ENCODE results near the gene EIF5AL1.
"Not testable (repeated sequence)": the region's sequence is repeated elsewhere in the genome, so short reads cannot be mapped to it uniquely, and the experiment has no call there.

EIF5AL1 gene

DNA sequence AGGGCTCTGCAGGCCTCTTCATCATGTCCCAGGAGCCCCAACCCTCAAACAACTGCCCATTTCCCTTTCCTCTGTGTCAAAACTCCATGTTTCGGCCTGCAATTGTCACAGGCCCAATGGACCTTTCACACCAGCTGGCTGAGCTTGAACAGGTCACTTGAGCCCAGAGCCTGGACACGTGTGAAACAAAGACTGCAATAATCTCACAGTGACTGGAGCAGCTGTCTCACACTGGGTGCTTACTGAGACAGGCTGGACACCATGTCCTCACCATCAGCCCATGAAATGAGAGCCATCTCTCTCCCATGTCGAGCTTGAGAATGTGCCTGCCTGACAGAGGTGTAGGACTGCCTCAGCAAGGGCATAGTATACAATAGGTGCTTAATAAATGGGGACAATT lies 19.5 kb upstream of the EIF5AL1 start:
- no peaks in the 10 kb centered on the region for H3K27me3 ChIP-seq (ENCODE audit: low read depth)
- in situ Hi-C loops (cut with MboI; ENCODE audit: low sequenced_read_pairs) = no loop called here
- no peak overlapping the region for H3K4me3 ChIP-seq
- no peaks in the 10 kb centered on the region for H3K9me3 ChIP-seq
- no peaks in the 10 kb centered on the region for H3K4me1 ChIP-seq
- no peaks in the 10 kb centered on the region for H3K36me3 ChIP-seq (replicated peaks)
- DNase-seq (ENCODE audit: low spot score in 2 of 2) = no peak

DNA sequence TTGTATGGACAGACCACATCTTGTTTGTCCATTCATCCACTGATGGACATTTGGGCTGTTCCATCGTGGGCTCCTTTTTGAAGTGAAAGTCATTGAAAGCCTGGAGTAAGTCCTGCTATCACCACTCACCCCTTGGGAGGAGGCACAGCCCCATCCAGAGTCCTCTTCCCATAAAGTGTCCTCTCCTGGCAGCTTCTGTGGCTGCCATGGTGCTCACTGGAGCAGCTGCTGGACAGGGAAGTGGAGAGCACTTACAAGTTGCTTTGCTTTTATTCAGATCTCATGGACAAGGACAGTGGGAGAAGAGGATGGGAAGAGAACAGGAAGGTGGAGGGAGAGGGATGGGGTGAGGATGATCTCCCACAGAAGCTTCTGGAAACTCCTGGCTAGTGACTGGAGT lies 18.5 kb upstream of the EIF5AL1 start:
- no peaks in the 10 kb centered on the region for H3K9me3 ChIP-seq
- no peaks in the 10 kb centered on the region for H3K4me1 ChIP-seq
- no peaks in the 10 kb centered on the region for H3K36me3 ChIP-seq (replicated peaks)
- no peak for DNase-seq (ENCODE audit: low spot score in 2 of 2)
- H3K4me3 ChIP-seq = no peak overlapping the region
- in situ Hi-C loops (cut with MboI; ENCODE audit: low sequenced_read_pairs) = no loop called here
- H3K27me3 ChIP-seq (ENCODE audit: low read depth) = no peaks in the 10 kb centered on the region

DNA sequence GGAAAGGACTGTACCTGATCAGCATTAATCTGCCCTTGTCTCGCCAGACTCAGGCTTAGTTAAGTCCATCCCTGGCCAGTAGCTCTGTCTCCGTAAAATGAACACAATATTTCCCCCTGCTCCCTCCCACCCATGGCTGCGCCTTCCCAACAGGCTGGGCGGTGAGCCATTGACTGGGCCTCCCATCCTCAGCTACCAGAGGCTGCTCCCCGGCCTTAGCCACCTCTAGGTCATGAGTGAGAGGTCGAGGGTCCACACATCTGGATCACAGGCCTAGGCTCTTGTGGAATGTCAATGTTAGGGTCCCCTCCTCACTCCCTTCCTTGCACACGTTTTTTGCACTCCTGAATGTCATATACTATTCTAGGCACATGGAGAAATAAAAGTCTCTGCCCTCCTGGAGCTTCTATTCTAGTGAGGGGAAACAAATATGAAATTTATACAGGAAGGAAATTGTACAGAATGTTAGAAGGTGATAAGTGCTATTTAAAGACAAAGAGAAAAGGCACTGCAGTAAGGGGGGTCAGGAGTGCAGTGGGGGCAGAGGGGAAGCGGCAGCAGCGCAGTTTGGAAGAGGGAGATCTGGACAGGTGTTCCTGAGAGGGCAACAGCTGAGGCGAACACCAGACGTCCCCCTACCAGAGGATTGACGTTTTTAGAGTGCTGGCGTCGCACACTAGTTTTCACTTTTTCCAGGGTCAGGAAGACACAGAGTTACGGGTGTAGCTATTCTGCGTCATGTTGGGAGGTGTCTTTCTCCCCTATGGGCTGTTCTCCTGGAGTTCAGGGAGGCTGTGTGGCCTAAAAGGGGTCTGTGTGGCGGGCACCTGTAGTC lies 17.2 kb upstream of the EIF5AL1 start:
- no peak for DNase-seq (ENCODE audit: low spot score in 2 of 2)
- Histone ChIP-seq H3K4me3 (no peak overlapping the region), H3K4me1 (no peaks in the 10 kb centered on the region), H3K9me3 (no peaks in the 10 kb centered on the region), H3K36me3 (replicated peaks) (no peaks in the 10 kb centered on the region), H3K27me3 (ENCODE audit: low read depth) (no peaks in the 10 kb centered on the region)
- in situ Hi-C loops (cut with MboI; ENCODE audit: low sequenced_read_pairs) = no loop called here

DNA sequence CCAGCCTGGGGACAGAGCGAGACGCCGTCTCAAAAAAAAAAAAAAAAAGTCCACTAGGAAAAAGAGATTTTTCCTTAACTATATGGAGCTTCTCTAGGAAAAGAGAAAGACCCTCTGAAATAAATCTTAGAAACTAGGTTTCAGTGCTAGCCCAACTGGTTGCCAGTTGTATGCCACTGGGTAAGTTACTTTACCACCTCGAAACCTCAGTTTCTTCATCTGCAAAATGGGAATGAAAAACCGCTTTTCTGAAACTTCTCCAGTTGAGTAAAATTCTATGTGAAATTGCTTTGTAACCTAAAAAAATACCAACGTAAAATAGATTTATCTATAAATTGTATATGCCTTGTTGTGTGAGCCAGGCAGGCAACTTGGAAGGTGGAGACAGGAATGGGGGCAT lies 16.5 kb upstream of the EIF5AL1 start:
- Histone ChIP-seq H3K4me3 (no peak overlapping the region), H3K9me3 (no peaks in the 10 kb centered on the region), H3K4me1 (no peaks in the 10 kb centered on the region), H3K36me3 (replicated peaks) (no peaks in the 10 kb centered on the region), H3K27me3 (ENCODE audit: low read depth) (0 out of 2 replicates have a peak, but pooled peaks cover 2% of the 10 kb centered on the region)
- in situ Hi-C loops (cut with MboI; ENCODE audit: low sequenced_read_pairs) = no loop called here
- no peak for DNase-seq (ENCODE audit: low spot score in 2 of 2)

DNA sequence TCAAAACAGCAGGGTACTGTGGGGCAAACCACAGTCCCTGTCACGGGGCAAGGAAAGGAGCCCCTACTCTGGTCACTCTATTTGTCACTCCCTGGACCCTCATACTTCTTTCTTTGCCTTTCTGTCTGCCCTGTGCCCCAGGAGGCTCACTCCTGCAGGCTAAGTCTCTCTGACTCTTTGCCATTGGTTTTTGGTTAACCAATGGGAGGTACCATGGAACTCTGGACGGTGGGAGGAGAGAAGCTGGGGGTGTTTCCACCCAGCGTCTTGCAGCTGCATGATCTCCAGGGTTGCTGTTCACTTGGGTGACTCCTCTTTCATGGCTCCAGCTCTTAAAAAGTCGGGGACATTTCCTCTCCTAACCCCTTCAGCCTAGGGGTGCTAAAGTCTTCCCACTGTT lies 15.4 kb upstream of the EIF5AL1 start:
- no peak for DNase-seq (ENCODE audit: low spot score in 2 of 2)
- Histone ChIP-seq H3K27me3 (ENCODE audit: low read depth) (0 out of 2 replicates have a peak, but pooled peaks cover 2% of the 10 kb centered on the region), H3K36me3 (replicated peaks) (no peaks in the 10 kb centered on the region), H3K4me3 (no peak overlapping the region), H3K9me3 (no peaks in the 10 kb centered on the region), H3K4me1 (no peaks in the 10 kb centered on the region)
- in situ Hi-C loops (cut with MboI; ENCODE audit: low sequenced_read_pairs) = no loop called here

DNA sequence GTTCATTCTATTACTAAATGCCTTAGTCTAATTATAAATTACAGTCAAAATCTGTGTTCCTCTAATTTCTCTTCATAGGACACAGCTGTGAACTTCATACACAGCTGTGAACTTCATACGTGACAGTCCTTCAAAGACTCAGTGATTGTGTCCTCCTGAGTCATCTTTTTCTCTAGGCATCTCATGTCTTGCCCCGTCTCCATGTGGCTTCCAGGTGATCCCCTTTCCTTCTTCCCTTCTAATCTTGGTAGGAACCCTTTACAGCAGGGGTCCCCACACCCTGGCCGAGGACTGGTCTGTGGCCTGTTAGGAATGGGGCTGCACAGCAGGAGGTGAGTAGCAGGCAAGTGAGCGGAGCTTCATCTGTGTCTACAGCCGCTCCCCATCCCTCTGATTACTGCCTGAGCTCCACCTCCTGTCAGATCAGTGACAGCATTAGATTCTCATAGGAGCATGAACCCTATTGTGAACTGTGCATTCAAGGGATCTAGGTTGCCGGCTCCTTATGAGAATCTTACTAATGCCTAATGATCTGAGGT lies 14.0 kb upstream of the EIF5AL1 start:
- in situ Hi-C loops (cut with MboI; ENCODE audit: low sequenced_read_pairs) = no loop called here
- H3K27me3 ChIP-seq (ENCODE audit: low read depth) = 0 out of 2 replicates have a peak, but pooled peaks cover 5% of the 10 kb centered on the region
- H3K4me1 ChIP-seq = no peaks in the 10 kb centered on the region
- H3K36me3 ChIP-seq (replicated peaks) = no peaks in the 10 kb centered on the region
- no peaks in the 10 kb centered on the region for H3K9me3 ChIP-seq
- DNase-seq (ENCODE audit: low spot score in 2 of 2) = no peak
- H3K4me3 ChIP-seq = no peak overlapping the region

DNA sequence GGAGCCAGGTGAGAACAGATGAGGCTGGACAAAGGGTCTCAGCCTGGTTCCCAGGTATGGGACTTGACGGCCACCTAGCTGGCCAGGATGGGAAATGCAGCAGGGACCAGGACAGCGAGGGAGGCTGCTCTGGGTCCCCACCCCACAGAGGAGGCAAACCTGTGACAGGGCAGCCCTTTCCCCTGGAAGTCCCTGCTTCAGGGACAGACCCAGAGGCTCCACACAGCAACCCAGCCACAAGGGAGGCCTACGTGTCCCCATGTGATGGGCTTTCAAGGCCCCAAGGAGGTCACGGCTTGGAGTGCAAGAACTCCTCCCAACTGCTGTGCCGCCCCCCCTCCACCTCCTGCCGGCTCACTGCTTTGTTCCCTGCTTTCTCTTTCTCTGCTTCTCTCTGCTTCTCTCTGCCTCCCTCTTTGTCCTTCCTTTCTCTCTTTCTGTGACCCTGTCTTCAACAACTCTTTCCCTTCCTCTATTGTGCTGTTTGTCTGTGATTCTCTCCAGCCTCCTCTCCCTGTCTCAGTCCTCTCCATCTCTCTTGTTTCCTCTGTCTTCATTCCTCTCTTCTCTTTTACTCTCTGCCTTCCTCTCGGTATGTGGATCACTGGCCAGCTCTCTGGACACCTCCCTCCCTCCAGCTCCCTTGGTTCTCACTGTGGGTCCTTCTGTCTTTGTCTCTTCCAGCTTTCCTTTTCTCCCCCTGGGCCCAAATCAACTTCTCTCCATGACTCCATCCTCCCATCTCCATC lies 9.6 kb upstream of the EIF5AL1 start:
- DNase-seq (ENCODE audit: low spot score in 2 of 2) = peak in 1 of 2 experiments; percentile 39
- H3K27me3 ChIP-seq (ENCODE audit: low read depth) = 0 out of 2 replicates have a peak, but pooled peaks cover 5% of the 10 kb centered on the region
- no peaks in the 10 kb centered on the region for H3K4me1 ChIP-seq
- no peaks in the 10 kb centered on the region for H3K9me3 ChIP-seq
- in situ Hi-C loops (cut with MboI; ENCODE audit: low sequenced_read_pairs) = no loop called here
- H3K36me3 ChIP-seq (replicated peaks) = no peaks in the 10 kb centered on the region
- H3K4me3 ChIP-seq = no peak overlapping the region

DNA sequence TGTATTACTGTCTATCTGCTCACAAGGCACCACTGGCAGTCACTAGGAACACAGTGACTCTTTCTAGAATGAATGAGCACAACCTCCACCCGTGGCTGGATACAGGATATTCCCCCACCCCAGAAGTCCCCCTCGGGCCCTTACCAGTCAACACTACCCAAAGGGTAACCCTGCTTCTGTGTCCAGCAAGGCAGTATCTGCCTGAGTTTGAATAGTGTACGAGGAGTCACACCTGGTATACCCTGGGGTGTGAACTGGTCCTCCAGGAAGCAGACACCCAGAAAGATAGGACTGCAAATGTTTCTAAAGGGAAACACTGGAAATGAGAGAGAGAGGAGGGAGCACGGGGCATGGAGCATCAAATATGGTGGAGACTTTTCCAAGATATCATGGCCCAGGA lies 8.5 kb upstream of the EIF5AL1 start:
- in situ Hi-C loops (cut with MboI; ENCODE audit: low sequenced_read_pairs); H3K4me1 ChIP-seq; H3K27me3 ChIP-seq (ENCODE audit: low read depth); H3K9me3 ChIP-seq; H3K4me3 ChIP-seq; DNase-seq (ENCODE audit: low spot score in 2 of 2); H3K36me3 ChIP-seq (replicated peaks): not testable (repeated sequence)

DNA sequence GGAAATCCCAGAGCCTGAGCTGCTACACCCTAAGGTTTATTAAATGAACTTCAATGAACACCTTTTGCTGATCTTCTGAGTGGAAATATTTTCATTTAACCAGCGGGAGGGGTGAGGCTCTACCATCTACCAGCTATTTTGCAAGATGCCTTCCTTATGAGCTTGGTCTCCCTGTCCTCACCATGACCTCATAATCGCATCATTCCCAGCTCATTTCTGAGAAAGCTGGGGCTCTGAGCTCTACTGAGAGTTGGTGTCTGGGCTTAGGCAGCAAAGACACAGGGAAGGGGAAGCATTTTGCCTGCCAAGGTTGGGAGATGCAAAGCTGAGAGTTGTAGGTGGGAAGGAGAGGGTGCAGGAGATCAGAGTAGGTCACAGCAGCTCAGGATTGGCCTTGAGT lies 7.8 kb upstream of the EIF5AL1 start:
- H3K27me3 ChIP-seq (ENCODE audit: low read depth); H3K4me3 ChIP-seq; in situ Hi-C loops (cut with MboI; ENCODE audit: low sequenced_read_pairs); H3K9me3 ChIP-seq; DNase-seq (ENCODE audit: low spot score in 2 of 2); H3K36me3 ChIP-seq (replicated peaks); H3K4me1 ChIP-seq: not testable (repeated sequence)

DNA sequence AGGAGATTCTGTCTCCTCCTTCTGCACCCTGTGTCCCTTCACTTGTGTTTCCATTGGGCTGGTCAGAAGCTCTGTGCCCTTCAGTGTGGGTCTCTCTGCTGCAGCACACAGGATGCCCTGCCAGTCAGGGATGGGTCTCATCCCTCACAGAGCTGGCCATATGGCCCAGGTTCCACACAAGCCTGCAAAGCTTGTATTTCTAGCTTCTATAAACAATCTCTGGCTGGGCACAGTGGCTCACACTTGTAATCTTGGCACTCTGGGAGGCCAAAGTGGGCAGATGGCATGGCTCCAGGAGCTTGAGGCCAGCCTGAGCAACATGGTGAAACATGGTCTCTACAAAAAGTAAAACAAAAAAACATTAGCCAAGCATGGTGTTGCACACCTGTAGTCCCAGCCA lies 7.0 kb upstream of the EIF5AL1 start:
- DNase-seq (ENCODE audit: low spot score in 2 of 2); H3K9me3 ChIP-seq; H3K36me3 ChIP-seq (replicated peaks); H3K27me3 ChIP-seq (ENCODE audit: low read depth); in situ Hi-C loops (cut with MboI; ENCODE audit: low sequenced_read_pairs); H3K4me1 ChIP-seq; H3K4me3 ChIP-seq: not testable (repeated sequence)

DNA sequence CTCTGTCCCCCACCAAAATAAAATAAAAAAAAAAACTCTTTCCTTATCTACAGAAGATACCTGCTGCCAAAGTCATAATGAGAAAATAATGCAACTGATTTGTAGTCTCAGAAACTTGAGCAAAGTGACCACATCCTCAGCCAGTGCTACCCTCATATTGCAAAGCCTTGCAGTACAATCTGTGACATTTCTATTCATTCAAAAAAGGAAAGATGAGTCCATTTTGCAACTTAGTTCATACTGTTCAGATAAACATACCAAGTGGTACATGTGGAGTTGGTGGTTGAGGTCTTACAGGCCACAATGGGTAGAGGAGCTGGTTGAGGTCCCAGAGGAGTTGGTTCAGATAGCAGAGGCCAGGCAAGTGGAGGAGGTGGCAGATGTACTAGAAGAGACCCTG lies 6.5 kb upstream of the EIF5AL1 start:
- Histone ChIP-seq H3K27me3 (ENCODE audit: low read depth) (0 out of 2 replicates have a peak, but pooled peaks cover 3% of the 10 kb centered on the region), H3K4me3 (no peak overlapping the region), H3K36me3 (replicated peaks) (no peaks in the 10 kb centered on the region), H3K4me1 (no peaks in the 10 kb centered on the region), H3K9me3 (no peaks in the 10 kb centered on the region)
- in situ Hi-C loops (cut with MboI; ENCODE audit: low sequenced_read_pairs) = no loop called here
- no peak for DNase-seq (ENCODE audit: low spot score in 2 of 2)

DNA sequence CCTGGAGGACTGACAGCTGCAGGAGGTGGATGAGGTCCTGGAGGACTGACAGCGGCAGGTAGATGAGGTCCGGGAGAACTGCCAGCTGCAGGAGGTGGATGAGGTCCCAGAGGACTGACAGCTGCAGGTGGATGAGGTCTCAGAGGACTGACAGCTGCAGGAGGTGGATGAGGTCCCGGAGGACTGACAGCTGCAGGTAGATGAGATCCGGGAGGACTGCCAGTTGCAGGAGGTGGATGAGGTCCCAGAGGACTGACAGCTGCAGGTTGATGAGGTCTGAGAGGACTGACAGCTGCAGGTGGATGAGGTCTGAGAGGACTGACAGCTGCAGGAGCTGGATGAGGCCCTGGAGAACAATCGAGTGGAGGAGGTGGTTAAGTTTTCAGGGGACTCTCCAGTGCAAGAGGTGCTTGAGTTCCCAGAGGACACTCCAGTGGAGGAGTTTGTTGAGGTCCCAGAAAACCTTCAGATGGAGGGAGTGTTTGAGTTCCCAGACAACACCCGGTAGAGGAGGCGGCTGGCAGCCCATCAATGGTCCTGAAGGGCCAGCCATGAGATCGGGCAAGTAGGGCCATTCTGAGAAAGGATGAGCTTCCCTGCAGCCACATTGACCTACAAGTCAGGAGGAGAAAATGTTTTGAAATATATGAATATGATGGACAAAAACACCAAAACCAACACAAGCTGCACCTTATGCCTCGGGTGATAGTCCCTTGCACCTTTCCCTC lies 4.7 kb upstream of the EIF5AL1 start:
- no peak overlapping the region for H3K4me3 ChIP-seq
- no peaks in the 10 kb centered on the region for H3K4me1 ChIP-seq
- H3K36me3 ChIP-seq (replicated peaks) = no peaks in the 10 kb centered on the region
- 0 out of 2 replicates have a peak, but pooled peaks cover 2% of the 10 kb centered on the region for H3K27me3 ChIP-seq (ENCODE audit: low read depth)
- H3K9me3 ChIP-seq = no peaks in the 10 kb centered on the region
- no peak for DNase-seq (ENCODE audit: low spot score in 2 of 2)
- in situ Hi-C loops (cut with MboI; ENCODE audit: low sequenced_read_pairs) = no loop called here

DNA sequence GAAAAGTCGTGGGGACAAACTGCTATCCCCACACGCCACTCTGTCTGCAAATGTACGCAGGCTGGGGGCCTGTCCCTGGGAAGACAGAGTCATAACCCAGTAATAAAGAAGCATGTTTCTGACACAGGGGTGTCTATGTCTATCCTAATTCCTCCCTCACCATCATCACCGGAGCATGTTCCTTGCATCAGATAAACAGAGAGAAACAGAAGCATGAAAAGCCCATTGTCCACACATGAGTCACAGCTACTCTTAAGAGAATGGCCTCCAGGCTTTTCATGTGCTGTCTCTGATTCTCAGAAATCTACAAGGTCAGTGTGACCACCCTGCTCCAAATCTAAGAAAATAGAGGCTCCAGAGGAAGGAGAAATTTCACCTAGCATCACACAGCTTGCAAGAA lies 4.1 kb upstream of the EIF5AL1 start:
- H3K4me1 ChIP-seq; in situ Hi-C loops (cut with MboI; ENCODE audit: low sequenced_read_pairs); H3K36me3 ChIP-seq (replicated peaks); H3K9me3 ChIP-seq; DNase-seq (ENCODE audit: low spot score in 2 of 2); H3K27me3 ChIP-seq (ENCODE audit: low read depth); H3K4me3 ChIP-seq: not testable (repeated sequence)
